Measurements from ENCODE around the gene TMED7.
A peak's percentile ranks its signal among the peaks of the same experiment; 100 is the strongest.

The TMED7 gene

DNA sequence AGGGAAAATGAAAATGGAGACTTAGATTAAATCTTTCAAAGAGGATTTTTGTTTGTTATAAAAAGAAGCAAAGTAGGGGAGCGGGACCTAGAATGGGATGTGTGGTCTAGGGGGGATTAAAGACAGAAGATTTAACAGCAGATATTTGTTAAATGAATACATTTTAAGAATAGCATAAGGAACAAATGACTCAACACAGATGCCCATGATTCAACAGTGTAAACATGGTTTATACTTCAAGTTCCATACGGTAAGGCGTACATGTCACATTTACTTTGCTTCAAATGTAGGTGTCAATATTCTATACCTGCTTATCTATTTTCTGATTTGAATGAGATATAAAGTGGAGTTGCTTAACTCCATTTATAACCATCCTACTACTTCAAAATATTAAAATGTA lies 25.1 kb downstream of the TMED7 start:
- DNase-seq (ENCODE audit: low read depth in 2 of 2) = peak in 1 of 2 donors; percentile 63
- H3K4me3 ChIP-seq (replicated peaks in 1 of 2; ENCODE audit: low read depth in 2 of 2, low read length in 2 of 2) = peak overlapping the region in 1 of 2 donors; percentile 78

GRCh38 chr5:115599924-115600323 lies 25.9 kb downstream of the TMED7 start:
- TF ChIP-seq, protein P1, sequence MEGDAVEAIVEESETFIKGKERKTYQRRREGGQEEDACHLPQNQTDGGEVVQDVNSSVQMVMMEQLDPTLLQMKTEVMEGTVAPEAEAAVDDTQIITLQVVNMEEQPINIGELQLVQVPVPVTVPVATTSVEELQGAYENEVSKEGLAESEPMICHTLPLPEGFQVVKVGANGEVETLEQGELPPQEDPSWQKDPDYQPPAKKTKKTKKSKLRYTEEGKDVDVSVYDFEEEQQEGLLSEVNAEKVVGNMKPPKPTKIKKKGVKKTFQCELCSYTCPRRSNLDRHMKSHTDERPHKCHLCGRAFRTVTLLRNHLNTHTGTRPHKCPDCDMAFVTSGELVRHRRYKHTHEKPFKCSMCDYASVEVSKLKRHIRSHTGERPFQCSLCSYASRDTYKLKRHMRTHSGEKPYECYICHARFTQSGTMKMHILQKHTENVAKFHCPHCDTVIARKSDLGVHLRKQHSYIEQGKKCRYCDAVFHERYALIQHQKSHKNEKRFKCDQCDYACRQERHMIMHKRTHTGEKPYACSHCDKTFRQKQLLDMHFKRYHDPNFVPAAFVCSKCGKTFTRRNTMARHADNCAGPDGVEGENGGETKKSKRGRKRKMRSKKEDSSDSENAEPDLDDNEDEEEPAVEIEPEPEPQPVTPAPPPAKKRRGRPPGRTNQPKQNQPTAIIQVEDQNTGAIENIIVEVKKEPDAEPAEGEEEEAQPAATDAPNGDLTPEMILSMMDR (IDR thresholded peaks at IDR 0.05; ENCODE audit: low read depth, low read length) = no peak
- DNase-seq (ENCODE audit: low read depth in 2 of 2) = peak in 1 of 2 donors; percentile 40
- no peak overlapping the region for H3K4me3 ChIP-seq (replicated peaks in 1 of 2; ENCODE audit: low read depth in 2 of 2, low read length in 2 of 2)

More for the DNA sequence above, 25.1 kb downstream of the TMED7 start:
- TF ChIP-seq, protein P1 (IDR thresholded peaks at IDR 0.05; ENCODE audit: low read depth, low read length) = no peak

- H3K4me3 ChIP-seq (replicated peaks in 1 of 2; ENCODE audit: low read depth in 2 of 2, low read length in 2 of 2) = peak overlapping the region in 1 of 2 donors; percentile 30
- peak; percentile 50 to 64 for DNase-seq (ENCODE audit: low read depth in 2 of 2)
Measured at GRCh38 chr5:115599502-115599901, 26.3 kb downstream of the TMED7 start.

DNA sequence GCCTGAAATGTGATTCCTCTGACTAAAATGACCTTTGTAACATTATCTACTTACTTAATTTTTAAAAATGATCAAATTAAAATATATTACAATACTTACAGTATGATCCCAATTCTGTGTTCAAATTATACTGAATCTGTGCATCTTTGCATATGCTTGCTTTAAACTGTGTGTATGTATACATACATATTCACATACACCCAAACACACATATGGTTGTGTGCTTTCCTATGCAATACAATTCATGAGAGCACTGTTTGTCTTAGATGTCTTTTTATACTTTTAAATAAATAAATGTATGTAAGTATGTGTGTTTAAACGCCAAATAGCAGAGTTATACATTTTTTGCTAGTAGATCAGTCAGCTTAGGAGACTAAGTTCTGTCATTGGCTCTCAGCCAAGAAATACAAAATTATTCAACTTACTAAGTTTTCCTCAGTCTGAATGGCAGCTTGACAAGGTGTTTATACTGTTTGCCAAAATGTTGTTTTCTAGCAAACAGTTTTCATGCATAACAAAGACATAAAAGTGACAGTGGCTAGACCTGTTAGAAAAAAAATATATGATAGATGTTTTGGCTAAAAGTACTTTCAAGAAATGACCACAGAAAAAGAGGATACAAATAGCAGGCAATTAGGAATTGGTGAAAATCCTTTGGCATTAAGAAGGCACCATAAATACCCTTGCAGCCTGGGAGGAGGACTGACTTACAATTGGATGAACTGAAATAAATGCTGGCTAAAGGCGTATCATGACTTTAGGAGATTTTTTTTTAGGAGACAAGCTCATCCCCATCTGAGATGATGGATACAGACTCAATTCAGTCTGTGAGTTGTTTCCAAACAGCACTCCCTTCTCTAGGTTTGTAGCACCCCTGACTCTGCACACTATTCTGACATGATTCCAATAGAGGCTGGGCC lies 31.4 kb downstream of the TMED7 start:
- TF ChIP-seq, protein P1 (IDR thresholded peaks at IDR 0.05; ENCODE audit: low read depth, low read length) = no peak
- peak; percentile 33 to 73 for DNase-seq (ENCODE audit: low read depth in 2 of 2)
- no peak overlapping the region for H3K4me3 ChIP-seq (replicated peaks in 1 of 2; ENCODE audit: low read depth in 2 of 2, low read length in 2 of 2)

More at GRCh38 chr5:115599502-115599901, 26.3 kb downstream of the TMED7 start:
- TF ChIP-seq, protein P1 (IDR thresholded peaks at IDR 0.05; ENCODE audit: low read depth, low read length) = no peak

DNA sequence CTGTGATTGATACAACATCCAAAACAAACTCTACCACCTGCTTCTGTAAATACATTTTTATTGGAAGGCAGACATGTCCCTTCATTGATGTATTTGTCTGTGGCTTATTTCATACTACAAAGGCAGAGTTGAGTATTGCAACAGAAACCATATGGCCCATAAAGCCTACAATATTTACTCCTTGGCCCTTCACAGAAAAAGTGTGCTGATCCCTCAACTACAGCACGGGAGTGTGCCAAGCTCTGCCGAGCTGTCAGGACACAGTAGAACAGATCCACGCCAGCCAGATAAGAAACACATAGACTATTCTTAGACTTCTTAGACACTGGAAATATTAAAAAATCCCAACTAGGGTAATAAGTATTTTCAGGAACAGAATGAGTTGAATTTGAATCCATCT lies 36.8 kb downstream of the TMED7 start:
- no peak overlapping the region for H3K4me3 ChIP-seq (replicated peaks in 1 of 2; ENCODE audit: low read depth in 2 of 2, low read length in 2 of 2)
- TF ChIP-seq, protein P1 (IDR thresholded peaks at IDR 0.05; ENCODE audit: low read depth, low read length) = no peak
- DNase-seq (ENCODE audit: low read depth in 2 of 2) = peak in 1 of 2 donors; percentile 34

GRCh38 chr5:115588640-115589039 lies 37.2 kb downstream of the TMED7 start:
- TF ChIP-seq, protein P1 (IDR thresholded peaks at IDR 0.05; ENCODE audit: low read depth, low read length) = no peak

More at GRCh38 chr5:115588640-115589039, 37.2 kb downstream of the TMED7 start:
- H3K4me3 ChIP-seq (replicated peaks in 1 of 2; ENCODE audit: low read depth in 2 of 2, low read length in 2 of 2) = no peak overlapping the region
- no peak for DNase-seq (ENCODE audit: low read depth in 2 of 2)

Data from cardiac fibroblast (primary cell).